Effector CD4-positive, alpha-beta T cell (primary cell): ENCODE data around the gene LSM6.

Experiments
- DNase-seq: peaks from one replicate; pipeline ENCODE4 v3.0.0-alpha.2; 2020

The LSM6 gene

GRCh38 chr4:146186596-146186995 lies 11.1 kb downstream of the LSM6 start:
- DNase-seq, result no peak

- no peak for DNase-seq
These were observed 14.9 kb downstream of the LSM6 start for GRCh38 chr4:146190456-146190855.

GRCh38 chr4:146191766-146192458 lies 16.4 kb downstream of the LSM6 start:
- DNase-seq, result no peak

GRCh38 chr4:146193628-146194027 lies 18.1 kb downstream of the LSM6 start:
- no peak for DNase-seq

GRCh38 chr4:146194212-146194611 lies 18.7 kb downstream of the LSM6 start:
- no peak for DNase-seq

GRCh38 chr4:146202665-146203064 lies 27.1 kb downstream of the LSM6 start:
- no peak for DNase-seq

DNA sequence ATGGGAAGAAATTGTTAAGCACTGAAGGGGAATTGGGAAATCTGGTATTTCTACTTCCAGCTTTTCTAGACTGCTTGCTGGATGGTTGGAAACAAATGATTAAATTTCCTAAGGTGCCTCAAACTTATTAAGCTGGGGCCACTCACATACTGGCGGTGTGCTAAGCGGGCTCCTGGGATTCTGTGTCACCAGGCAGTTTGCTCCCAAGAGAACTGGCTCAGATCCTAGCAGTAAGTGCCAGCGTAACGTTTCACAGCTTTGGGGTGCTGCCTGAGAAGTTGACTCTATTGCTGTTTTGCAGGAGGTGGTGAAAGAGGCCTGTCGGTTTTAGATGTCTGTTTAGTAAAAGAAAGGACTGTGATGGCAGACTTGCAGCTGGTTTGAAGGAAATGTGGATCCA lies 31.9 kb downstream of the LSM6 start:
- no peak for DNase-seq

GRCh38 chr4:146210890-146211289 lies 35.4 kb downstream of the LSM6 start:
- no peak for DNase-seq

DNA sequence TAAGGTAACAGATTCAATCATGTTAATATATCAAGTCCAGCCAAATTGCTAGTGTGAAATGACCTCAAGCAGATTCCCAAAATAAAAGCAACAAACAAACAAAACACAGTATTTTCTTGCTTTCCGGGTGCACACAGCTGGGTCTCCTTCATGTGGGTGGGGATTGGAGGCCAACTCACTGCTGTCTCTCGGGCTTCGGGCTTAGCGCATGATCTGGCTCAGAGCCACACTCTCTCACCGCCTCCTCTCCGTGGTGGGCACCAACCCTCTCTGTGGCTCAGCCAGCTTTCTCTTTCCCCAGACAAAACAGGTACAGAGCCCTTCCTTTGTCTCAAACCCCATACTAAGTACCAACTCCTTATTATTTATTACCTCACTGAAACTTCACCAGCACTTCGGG lies 35.9 kb downstream of the LSM6 start:
- no peak for DNase-seq

DNA sequence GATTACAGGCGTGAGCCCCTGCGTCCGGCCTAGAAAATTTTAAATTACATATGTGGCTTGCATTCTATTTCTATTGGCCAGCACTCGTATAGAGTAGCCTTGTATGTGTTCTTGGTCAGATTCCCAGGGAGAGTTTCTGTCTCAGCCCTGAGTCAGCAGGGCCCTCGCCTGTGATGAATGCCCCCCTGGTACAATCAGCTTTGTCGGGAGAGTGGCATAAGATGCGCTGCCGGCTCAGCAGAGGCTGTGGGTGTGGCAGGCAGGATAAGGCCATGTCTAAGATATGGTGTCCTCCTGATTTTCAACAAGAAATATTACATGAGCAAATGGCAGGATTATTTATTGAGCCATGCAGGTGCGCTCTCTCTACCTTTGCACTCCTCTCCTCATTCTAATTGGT lies 37.3 kb downstream of the LSM6 start:
- DNase-seq, result no peak

- no peak for DNase-seq
These were observed 38.7 kb downstream of the LSM6 start, which contains the start of gene REELD1 for GRCh38 chr4:146214238-146214637. TSS of gene REELD1 (plus strand) at chr4:146214538. CDS start at chr4:146216953, 2,415 bp downstream.

GRCh38 chr4:146222313-146222712 lies 46.8 kb downstream of the LSM6 start:
- no peak for DNase-seq

DNA sequence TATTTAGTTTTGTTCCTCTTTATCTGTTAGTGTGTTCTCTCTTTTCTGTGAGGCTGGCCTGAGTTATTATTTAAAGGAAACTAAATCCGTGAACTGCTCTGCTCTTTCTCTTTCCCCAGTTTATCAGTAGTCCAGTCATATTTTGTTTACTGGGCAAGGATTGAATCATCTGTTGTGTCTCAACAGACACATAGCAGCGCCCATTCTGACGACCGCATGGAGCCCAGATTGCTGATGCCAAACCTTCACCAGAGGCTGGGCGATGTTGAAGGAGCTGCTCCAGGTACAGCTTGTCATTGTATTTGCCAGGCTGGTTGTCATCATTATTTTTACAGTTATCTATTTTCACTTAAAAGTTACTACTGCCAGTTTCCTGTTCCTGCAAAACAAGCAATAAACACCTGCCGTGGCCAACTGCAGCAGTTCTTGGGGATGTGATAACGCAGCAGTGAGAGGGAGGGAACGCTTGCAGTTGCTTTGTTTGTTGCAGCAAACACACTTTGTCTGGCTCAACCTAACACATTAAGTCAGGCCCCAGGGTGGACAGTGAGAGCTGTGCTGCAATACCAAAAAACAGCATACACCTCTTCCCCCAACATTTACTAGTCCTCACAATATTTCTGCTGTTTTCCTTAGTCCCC lies 48.9 kb downstream of the LSM6 start:
- no peak for DNase-seq

GRCh38 chr4:146229406-146229805 lies 53.9 kb downstream of the LSM6 start:
- no peak for DNase-seq

DNA sequence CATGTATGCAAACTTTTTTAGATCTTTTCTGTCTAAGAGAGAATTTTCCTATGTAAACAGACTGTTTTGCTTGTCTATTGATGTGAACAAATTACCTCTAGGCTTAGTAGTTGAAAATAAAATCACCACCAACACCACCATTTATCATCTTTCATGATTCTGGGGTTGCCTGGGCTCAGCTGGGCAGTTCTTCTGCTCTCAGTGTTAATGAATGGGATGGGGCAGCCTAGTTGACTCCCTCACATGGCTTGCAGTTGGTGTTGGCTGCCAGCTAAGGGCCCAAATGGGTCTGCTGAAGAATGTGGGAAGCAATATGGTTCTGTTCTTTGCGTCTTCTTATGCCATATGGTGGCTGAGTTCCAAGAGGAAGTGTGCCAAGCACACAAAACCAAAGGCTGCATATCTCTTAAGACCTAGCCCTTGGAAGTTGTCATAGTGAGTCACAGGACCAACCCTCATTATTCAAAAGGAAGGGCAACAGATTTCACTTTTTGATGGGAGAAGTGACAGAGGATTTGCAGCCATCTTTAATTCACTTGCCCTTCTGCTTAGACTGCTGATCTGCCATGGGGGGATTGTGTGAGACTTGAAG lies 56.7 kb downstream of the LSM6 start:
- no peak for DNase-seq

DNA sequence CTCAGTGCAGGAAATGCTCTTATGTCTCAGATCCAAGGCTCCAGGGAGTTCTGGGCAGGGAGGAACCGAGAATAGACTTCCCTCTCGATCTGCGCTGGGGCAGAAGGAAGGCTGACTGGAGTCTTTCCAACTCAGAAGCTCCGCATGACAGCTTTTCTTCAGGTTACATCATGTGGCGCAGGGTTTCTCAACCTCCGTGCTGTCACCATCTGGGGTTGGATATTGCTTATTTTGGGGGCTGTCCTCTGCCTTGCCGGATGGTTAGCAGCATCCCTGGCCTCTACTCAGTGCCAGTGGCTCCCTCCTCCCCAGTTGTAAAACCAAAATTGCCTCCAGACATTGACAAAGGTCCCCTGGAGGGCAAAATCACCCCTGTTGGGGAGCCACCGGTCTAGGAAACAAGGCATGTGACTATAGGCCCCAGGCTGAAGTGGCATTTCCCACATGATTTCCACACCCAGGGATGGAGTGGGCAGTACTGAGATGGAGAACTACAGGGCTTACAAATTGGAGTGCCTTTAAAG lies 60.2 kb downstream of the LSM6 start:
- DNase-seq, result no peak

GRCh38 chr4:146236216-146236615 lies 60.7 kb downstream of the LSM6 start:
- DNase-seq, result no peak

DNA sequence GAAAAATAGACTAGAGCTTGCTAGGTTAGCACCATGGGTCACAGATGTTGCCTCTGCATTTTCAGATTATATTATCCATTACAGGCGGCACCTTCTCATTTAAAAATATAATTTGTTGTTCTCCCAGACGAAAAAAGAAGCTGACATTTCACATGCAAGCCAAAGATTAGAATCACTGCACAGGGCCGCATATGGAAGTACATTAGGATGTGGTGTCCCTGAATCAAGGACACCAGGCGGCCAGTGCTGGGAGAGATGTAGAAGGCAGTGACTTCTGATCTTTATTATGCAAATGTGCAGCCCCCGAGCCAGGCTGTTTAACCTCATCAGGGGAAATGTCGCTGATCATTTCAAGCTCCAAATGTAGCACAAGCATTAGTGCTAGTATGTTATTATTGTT lies 61.6 kb downstream of the LSM6 start:
- DNase-seq, result no peak

GRCh38 chr4:146238107-146238506 lies 62.6 kb downstream of the LSM6 start:
- no peak for DNase-seq
